ENCODE data around the gene MCTP1. TPM values are rescaled to one million over a fixed set of nuclear protein-coding genes. Genes with fewer than 3 reads are reported as not detected.
"Not testable (repeated sequence)": the region's sequence is repeated elsewhere in the genome, so short reads cannot be mapped to it uniquely, and the experiment has no call there.

Gene MCTP1
- total RNA-seq, 2 experiments from 2014 or later = not detected

GRCh38 chr5:94850960-94851359 lies 433.9 kb downstream of the MCTP1 start:
- Mint-ChIP-seq H3K9me3 (no peaks in the 10 kb centered on the region), H3K27ac (no peak overlapping the region), H3K27me3 (peaks cover 1% of the 10 kb centered on the region), H3K4me1 (ENCODE audit: low read depth) (peaks cover 7% of the 10 kb centered on the region), H3K36me3 (no peaks in the 10 kb centered on the region), H3K4me3 (no peak overlapping the region)
- CTCF ChIA-PET = interaction anchor here (0.9 to 2.1 kb wide), 7 partner anchors 8 to 940 kb away, joined by 3 to 13 read pairs (median 4); no protein-coding TSS in a partner anchor
- POLR2A ChIA-PET = no interaction called here
- intact Hi-C loops (cut with micrococcal nuclease) = loop anchor here (1.0 to 10.0 kb wide), 6 partner anchors 20 to 1266 kb away; partner anchors contain the start of genes NR2F1 and NR2F1-AS1
- no peak for DNase-seq

- DNase-seq = peak; percentile 17
- no peaks in the 10 kb centered on the region for H3K36me3 Mint-ChIP-seq
- no peaks in the 10 kb centered on the region for H3K9me3 Mint-ChIP-seq
- H3K4me1 Mint-ChIP-seq (ENCODE audit: low read depth) = peaks cover 7% of the 10 kb centered on the region
- H3K27ac Mint-ChIP-seq = no peak overlapping the region
- ChIA-PET POLR2A (interaction anchor here (0.7 kb wide), 1 partner anchor 57 kb away, joined by 3 read pairs; no protein-coding TSS in a partner anchor), CTCF (interaction anchor here (0.8 to 2.1 kb wide), 12 partner anchors 8 to 939 kb away, joined by 3 to 13 read pairs (median 4); no protein-coding TSS in a partner anchor)
- H3K27me3 Mint-ChIP-seq = peaks cover 1% of the 10 kb centered on the region
- intact Hi-C loops (cut with micrococcal nuclease) = loop anchor here (1.0 to 10.0 kb wide), 6 partner anchors 19 to 1265 kb away; partner anchors contain the start of genes NR2F1 and NR2F1-AS1
- H3K4me3 Mint-ChIP-seq = no peak overlapping the region
Observed at GRCh38 chr5:94849821-94850736, 434.8 kb downstream of the MCTP1 start.

GRCh38 chr5:94849324-94849723 lies 435.6 kb downstream of the MCTP1 start:
- no peak overlapping the region for H3K27ac Mint-ChIP-seq
- no peak for DNase-seq
- H3K4me1 Mint-ChIP-seq (ENCODE audit: low read depth) = peaks cover 7% of the 10 kb centered on the region
- no peak overlapping the region for H3K4me3 Mint-ChIP-seq
- H3K9me3 Mint-ChIP-seq = no peaks in the 10 kb centered on the region
- intact Hi-C loops (cut with micrococcal nuclease) = no loop called here
- H3K27me3 Mint-ChIP-seq = peaks cover 1% of the 10 kb centered on the region
- no peaks in the 10 kb centered on the region for H3K36me3 Mint-ChIP-seq
- ChIA-PET CTCF (interaction anchor here (1.3 to 2.1 kb wide), 5 partner anchors 17 to 326 kb away, joined by 3 to 13 read pairs (median 4); no protein-coding TSS in a partner anchor), POLR2A (no interaction called here)

GRCh38 chr5:94847726-94848125 lies 437.2 kb downstream of the MCTP1 start:
- H3K9me3 Mint-ChIP-seq = no peaks in the 10 kb centered on the region
- peaks cover 1% of the 10 kb centered on the region for H3K27me3 Mint-ChIP-seq
- no peak for DNase-seq
- POLR2A ChIA-PET = no interaction called here
- no peak overlapping the region for H3K4me3 Mint-ChIP-seq
- CTCF ChIA-PET = interaction anchor here (0.9 to 2.1 kb wide), 5 partner anchors 16 to 318 kb away, joined by 3 to 7 read pairs (median 4); no protein-coding TSS in a partner anchor
- peaks cover 7% of the 10 kb centered on the region for H3K4me1 Mint-ChIP-seq (ENCODE audit: low read depth)
- H3K36me3 Mint-ChIP-seq = no peaks in the 10 kb centered on the region
- no peak overlapping the region for H3K27ac Mint-ChIP-seq
- intact Hi-C loops (cut with micrococcal nuclease) = no loop called here

GRCh38 chr5:94847019-94847418 lies 437.9 kb downstream of the MCTP1 start:
- H3K36me3 Mint-ChIP-seq = no peaks in the 10 kb centered on the region
- ChIA-PET POLR2A (no interaction called here), CTCF (interaction anchor here (1.1 to 2.1 kb wide), 3 partner anchors 15 to 115 kb away, joined by 3 to 7 read pairs (median 6); no protein-coding TSS in a partner anchor)
- H3K27ac Mint-ChIP-seq = no peak overlapping the region
- no peak for DNase-seq
- H3K27me3 Mint-ChIP-seq = peaks cover 1% of the 10 kb centered on the region
- no peak overlapping the region for H3K4me3 Mint-ChIP-seq
- no peaks in the 10 kb centered on the region for H3K9me3 Mint-ChIP-seq
- intact Hi-C loops (cut with micrococcal nuclease) = no loop called here
- H3K4me1 Mint-ChIP-seq (ENCODE audit: low read depth) = peaks cover 7% of the 10 kb centered on the region

GRCh38 chr5:94845696-94846095 lies 439.2 kb downstream of the MCTP1 start:
- H3K4me3 Mint-ChIP-seq; H3K4me1 Mint-ChIP-seq (ENCODE audit: low read depth); H3K9me3 Mint-ChIP-seq; H3K27me3 Mint-ChIP-seq; intact Hi-C loops (cut with micrococcal nuclease); POLR2A ChIA-PET; H3K27ac Mint-ChIP-seq; DNase-seq; H3K36me3 Mint-ChIP-seq: not testable (repeated sequence)
- CTCF ChIA-PET = interaction anchor here (1.3 kb wide), 1 partner anchor 19 kb away, joined by 3 read pairs; no protein-coding TSS in a partner anchor

- Mint-ChIP-seq H3K4me1 (ENCODE audit: low read depth) (peaks cover 9% of the 10 kb centered on the region), H3K27me3 (peaks cover 1% of the 10 kb centered on the region), H3K4me3 (no peak overlapping the region), H3K9me3 (no peaks in the 10 kb centered on the region), H3K27ac (no peak overlapping the region), H3K36me3 (no peaks in the 10 kb centered on the region)
- ChIA-PET POLR2A (no interaction called here), CTCF (interaction anchor here (1.0 to 1.3 kb wide), 2 partner anchors 9 to 104 kb away, joined by 3 read pairs; no protein-coding TSS in a partner anchor)
- intact Hi-C loops (cut with micrococcal nuclease) = no loop called here
- DNase-seq = no peak
Observed at GRCh38 chr5:94841598-94842322, 443.1 kb downstream of the MCTP1 start.

- H3K27me3 Mint-ChIP-seq = peaks cover 3% of the 10 kb centered on the region
- H3K4me1 Mint-ChIP-seq (ENCODE audit: low read depth) = peaks cover 13% of the 10 kb centered on the region
- no peak for DNase-seq
- no peaks in the 10 kb centered on the region for H3K9me3 Mint-ChIP-seq
- H3K36me3 Mint-ChIP-seq = no peaks in the 10 kb centered on the region
- no peak overlapping the region for H3K4me3 Mint-ChIP-seq
- ChIA-PET CTCF (no interaction called here), POLR2A (no interaction called here)
- H3K27ac Mint-ChIP-seq = no peak overlapping the region
- intact Hi-C loops (cut with micrococcal nuclease) = no loop called here
Observed at GRCh38 chr5:94833851-94834250, 451.0 kb downstream of the MCTP1 start.

GRCh38 chr5:94832685-94833084 lies 452.2 kb downstream of the MCTP1 start:
- no peaks in the 10 kb centered on the region for H3K36me3 Mint-ChIP-seq

GRCh38 chr5:94830520-94830919 lies 454.4 kb downstream of the MCTP1 start:
- no peaks in the 10 kb centered on the region for H3K9me3 Mint-ChIP-seq
- H3K27ac Mint-ChIP-seq = no peak overlapping the region
- intact Hi-C loops (cut with micrococcal nuclease) = loop anchor here (2.0 kb wide), 1 partner anchor 20 kb away; no protein-coding TSS in a partner anchor
- no peak overlapping the region for H3K4me3 Mint-ChIP-seq
- ChIA-PET POLR2A (no interaction called here), CTCF (interaction anchor here (2.4 kb wide), 1 partner anchor 17 kb away, joined by 6 read pairs; no protein-coding TSS in a partner anchor)
- H3K4me1 Mint-ChIP-seq (ENCODE audit: low read depth) = no peaks in the 10 kb centered on the region
- H3K36me3 Mint-ChIP-seq = no peaks in the 10 kb centered on the region
- peaks cover 25% of the 10 kb centered on the region for H3K27me3 Mint-ChIP-seq
- no peak for DNase-seq

More at GRCh38 chr5:94832685-94833084, 452.2 kb downstream of the MCTP1 start:
- H3K4me3 Mint-ChIP-seq = no peak overlapping the region
- H3K27ac Mint-ChIP-seq = no peak overlapping the region
- intact Hi-C loops (cut with micrococcal nuclease) = no loop called here
- CTCF ChIA-PET = interaction anchor here (0.8 to 2.6 kb wide), 4 partner anchors 15 to 95 kb away, joined by 3 to 10 read pairs (median 6); no protein-coding TSS in a partner anchor
- peaks cover 13% of the 10 kb centered on the region for H3K4me1 Mint-ChIP-seq (ENCODE audit: low read depth)
- no peaks in the 10 kb centered on the region for H3K9me3 Mint-ChIP-seq
- POLR2A ChIA-PET = no interaction called here
- peaks cover 11% of the 10 kb centered on the region for H3K27me3 Mint-ChIP-seq
- no peak for DNase-seq

- H3K4me1 Mint-ChIP-seq (ENCODE audit: low read depth); H3K27ac Mint-ChIP-seq; H3K9me3 Mint-ChIP-seq; H3K36me3 Mint-ChIP-seq; intact Hi-C loops (cut with micrococcal nuclease); POLR2A ChIA-PET; DNase-seq; H3K4me3 Mint-ChIP-seq: not testable (repeated sequence)
- CTCF ChIA-PET = interaction anchor here (0.8 kb wide), 1 partner anchor 18 kb away, joined by 3 read pairs; no protein-coding TSS in a partner anchor
- peaks cover 27% of the 10 kb centered on the region for H3K27me3 Mint-ChIP-seq
Observed at GRCh38 chr5:94828222-94828621, 456.7 kb downstream of the MCTP1 start.
